ENCODE data around the gene C17orf67. TPM values are rescaled to one million over a fixed set of nuclear protein-coding genes. Genes with fewer than 3 reads are reported as not detected.
"Not testable (repeated sequence)": the region's sequence is repeated elsewhere in the genome, so short reads cannot be mapped to it uniquely, and the experiment has no call there.

Gene C17orf67
- total RNA-seq, 1 donor from 2014 or later = 1.3 TPM

DNA sequence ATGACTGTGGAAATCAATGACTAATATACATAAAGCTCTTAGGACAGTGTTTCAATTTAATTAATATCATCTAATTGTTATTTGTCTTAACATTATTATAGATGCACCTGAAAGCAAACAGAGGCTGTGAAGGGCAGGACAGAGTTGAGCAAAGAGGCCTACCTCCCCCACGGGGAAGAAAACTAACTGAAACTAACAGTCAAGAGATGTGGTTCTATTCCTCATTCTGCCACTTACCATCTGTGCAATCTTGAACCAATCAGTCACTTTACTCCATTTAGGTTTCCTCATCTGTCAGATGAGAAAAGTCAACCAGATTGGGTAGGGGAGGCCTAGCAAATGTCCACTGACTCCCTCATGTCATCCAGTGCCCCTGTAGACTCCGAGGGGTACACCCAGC, 59.1 kb downstream of the C17orf67 start:
- no peak for DNase-seq (ENCODE audit: low read depth, low spot score)

DNA sequence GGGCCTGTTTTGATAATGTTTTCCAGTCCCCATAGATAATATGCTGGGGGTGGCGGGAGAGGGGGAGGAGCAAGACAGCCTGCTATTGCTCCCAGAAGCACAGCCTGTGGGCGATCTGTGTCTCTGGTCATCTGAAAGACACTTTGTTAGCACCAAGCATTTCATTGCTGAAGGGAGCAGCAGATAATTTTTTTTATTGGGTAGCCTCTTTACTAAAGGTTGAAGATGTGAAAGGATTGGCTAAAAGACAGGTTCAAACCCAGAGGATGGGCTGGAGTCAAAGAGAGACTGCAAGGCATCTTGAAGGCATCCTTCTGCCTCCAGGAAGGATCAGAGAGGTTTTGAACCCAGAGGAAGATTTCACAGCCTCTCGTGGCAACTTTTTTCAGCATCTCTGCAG, 60.6 kb downstream of the C17orf67 start:
- no peak for DNase-seq (ENCODE audit: low read depth, low spot score)

DNA sequence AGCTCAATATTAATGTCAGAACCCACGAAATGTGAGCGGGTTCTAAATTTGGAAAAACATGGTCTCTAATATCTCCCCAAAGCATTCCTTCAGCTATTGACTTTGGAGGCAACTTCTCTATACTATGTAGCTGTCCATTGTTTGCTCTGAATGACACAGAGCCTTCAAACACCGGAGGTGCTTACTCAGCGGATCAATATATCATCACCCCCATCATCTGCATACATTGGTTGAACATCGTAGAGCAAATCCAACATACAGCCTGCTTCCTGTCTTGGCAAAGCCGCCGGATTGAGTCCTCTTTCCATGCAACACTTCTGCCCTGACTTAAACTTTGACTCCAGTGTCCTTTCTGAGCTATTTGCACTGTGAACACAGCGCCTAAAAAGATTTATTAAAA, 61.3 kb downstream of the C17orf67 start:
- DNase-seq (ENCODE audit: low read depth, low spot score) = no peak

DNA sequence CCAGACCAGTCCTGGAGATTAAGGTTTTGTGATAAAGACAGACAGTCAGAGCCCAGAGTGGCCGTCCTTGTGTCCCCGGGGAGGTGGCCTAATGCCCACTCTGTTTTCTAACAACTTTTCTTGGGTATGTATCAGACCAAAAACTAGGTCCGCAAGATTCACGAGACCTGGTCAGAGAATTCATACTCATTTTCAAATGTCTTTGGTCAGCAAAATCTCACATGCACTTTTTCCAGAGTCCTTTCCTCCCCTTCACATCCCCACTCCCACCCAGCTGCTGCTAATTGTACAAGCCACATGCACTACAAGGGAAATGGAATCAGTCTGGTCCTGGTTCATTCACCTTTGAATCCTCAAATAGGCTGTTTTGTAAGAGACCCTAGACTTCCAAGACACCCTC, 61.7 kb downstream of the C17orf67 start:
- DNase-seq (ENCODE audit: low read depth, low spot score) = no peak

GRCh38 chr17:56771563-56771962, 62.2 kb downstream of the C17orf67 start:
- DNase-seq (ENCODE audit: low read depth, low spot score) = no peak

DNA sequence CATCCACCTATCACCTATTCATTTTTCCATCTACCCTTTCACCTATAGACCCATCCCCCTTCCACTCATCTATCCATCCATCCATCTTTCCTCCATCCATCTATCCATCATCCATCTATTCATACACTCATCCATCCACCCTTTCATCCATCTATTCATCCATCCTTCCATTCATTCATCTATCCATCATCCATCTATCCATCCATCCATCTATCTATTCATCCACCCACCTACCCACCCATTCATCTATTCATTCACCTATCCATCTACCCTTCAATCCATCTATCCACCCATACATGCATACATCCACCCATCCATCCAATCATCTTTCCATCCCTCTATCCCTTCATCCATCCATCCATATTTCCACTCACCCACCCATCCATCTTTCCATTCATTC, 63.3 kb downstream of the C17orf67 start:
- no peak for DNase-seq (ENCODE audit: low read depth, low spot score)

- no peak for DNase-seq (ENCODE audit: low read depth, low spot score)
Observed at GRCh38 chr17:56765449-56765848, 68.3 kb downstream of the C17orf67 start.

DNA sequence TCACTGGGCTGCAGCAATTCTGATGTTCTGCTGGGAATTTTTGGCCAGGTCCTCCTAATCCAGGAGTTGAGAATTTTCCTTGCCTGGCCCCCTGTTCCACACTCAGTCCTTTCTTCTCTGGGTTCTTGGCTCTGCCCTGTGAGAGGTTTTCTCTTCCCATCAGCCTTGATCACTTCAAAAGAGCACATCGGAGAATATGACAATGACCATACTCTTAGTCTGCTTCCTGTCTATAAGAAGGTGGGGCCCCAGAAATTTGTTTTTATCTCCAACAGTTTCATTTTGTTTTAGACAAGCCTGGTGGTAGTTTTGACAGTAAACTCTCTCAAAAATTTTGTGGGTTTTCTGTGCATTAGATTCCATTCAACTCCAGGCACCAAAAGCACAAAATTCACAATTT, 70.7 kb downstream of the C17orf67 start:
- no peak for DNase-seq (ENCODE audit: low read depth, low spot score)

DNA sequence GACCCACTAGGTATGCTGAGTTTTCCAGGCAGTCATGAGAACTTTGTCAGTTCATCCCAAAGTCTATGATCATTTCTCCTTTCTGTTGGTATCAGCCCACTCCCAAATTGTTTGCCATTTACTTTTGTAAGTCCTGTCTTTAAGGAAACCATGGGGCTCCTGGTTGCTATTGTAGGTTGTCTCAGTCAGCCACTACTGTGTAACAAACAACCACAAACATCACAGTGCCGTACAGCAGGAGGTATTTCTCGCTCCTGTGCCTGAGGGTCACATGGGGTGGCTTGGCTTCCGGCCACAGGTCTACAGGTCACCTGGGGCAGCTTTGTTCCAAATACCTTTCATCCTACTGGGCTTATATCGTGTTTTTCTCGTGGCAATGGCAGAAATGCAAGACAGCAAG, 71.6 kb downstream of the C17orf67 start:
- DNase-seq (ENCODE audit: low read depth, low spot score) = no peak

GRCh38 chr17:56761387-56761786, 72.3 kb downstream of the C17orf67 start:
- DNase-seq (ENCODE audit: low read depth, low spot score) = no peak

DNA sequence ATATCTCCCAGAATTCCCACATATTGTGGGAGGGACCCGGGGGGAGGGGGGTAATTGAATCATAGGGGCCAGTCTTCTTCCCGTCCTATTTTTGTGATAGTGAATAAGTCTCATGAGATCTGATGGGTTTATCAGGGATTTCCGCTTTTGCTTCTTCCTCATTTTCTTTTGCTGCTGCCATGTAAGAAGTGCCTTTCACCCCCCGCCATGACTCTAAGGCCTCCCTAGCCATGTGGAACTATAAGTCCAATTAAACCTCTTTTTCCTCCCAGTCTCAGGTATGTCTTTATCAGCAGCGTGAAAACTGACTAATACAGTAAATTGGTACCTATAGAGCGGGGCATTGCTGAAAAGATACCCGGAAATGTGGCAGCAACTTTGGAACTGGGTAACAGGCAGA, 76.1 kb downstream of the C17orf67 start:
- DNase-seq (ENCODE audit: low read depth, low spot score) = not testable (repeated sequence)

DNA sequence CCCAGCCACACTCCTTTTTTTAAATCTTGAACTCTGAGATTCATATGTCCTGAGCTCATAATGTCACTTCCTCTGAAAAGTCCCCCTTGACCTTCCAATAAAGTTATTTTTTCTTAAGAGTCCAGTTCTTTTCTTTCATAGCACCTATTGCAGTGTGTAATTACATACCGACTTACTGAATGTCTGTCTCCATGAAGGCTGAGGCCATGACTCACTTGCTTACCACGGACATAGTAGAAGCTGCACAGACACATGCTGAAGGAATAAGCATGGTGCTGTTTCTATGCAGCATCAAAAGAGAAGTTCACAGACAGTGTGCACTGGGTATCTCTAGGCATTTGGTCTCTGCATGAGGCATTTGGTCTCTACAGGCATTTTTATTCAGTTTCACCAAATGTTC, 77.2 kb downstream of the C17orf67 start:
- peak; percentile 24 for DNase-seq (ENCODE audit: low read depth, low spot score)

GRCh38 chr17:56755310-56755709, 78.4 kb downstream of the C17orf67 start:
- no peak for DNase-seq (ENCODE audit: low read depth, low spot score)

- peak; percentile 22 for DNase-seq (ENCODE audit: low read depth, low spot score)
Observed at GRCh38 chr17:56754523-56755208, 79.1 kb downstream of the C17orf67 start.

- peak; percentile 10 for DNase-seq (ENCODE audit: low read depth, low spot score)
Observed at GRCh38 chr17:56752263-56752836, 81.4 kb downstream of the C17orf67 start.

DNA sequence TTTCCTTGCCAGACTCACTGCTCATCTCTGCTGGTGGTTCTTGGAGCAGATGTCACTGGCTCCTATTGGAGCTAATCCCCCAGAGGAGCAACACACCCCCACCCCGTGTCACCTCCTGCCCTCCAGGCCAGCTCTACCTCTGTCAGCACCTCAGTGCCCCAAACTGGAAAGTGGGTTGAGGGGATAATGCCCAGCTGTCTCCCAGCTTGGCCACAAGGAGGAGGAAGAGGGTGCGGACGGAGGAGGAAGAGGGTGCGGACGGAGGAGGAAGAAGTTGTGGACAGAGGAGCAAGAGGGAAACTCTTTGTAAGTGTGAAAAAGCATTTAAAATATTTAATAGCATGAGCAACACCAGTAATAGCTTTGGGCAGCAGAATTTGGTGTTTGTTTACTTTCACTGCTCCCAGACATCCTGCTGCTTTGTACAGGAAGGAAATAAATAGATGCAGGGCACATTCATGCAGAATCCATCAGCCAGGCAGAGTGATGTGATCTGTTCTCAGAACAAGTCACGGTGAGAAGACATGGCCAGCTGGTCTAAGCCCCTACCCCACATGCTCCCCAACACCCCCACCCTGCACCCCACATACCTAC, 82.5 kb downstream of the C17orf67 start:
- DNase-seq (ENCODE audit: low read depth, low spot score) = peak; percentile 19

DNA sequence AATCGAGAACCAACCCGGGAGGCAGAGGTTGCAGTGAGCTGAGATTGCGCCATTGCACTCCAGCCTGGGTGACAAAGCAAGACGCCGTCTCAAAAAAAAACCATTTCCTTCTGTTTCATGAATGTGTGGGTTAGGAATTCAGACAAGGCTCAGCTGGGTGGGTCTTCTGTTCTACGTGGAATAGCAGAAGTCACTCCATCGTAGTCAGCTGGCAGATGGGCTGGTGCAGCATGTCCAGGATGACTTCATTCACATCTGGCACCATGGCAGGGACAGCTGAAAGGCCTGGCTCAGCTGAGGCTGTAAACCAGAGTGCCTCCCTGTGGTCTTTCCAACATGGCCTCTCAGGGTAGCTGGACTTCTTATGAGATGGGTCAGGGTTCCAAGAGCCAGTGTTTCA, 89.0 kb downstream of the C17orf67 start:
- DNase-seq (ENCODE audit: low read depth, low spot score) = no peak

DNA sequence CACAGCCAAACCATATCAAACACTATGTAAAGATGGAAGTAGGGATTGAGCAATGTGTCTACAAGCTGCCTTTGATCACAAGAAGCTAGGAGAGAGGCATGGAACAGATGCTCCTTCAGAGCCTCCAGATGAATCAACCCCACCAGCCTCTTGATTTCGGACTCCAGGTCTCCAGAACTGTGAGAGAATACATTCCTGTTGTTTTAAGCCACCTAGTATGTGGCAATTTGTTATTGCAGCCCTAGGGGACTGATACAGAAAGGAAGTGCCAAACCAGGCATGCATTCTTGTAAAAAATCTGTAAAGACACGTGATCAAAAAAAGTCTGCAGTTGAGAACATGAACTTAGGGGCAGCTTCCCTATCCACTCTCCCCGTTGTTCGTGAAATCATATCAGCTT, 91.1 kb downstream of the C17orf67 start:
- DNase-seq (ENCODE audit: low read depth, low spot score) = no peak

Other genes with a start within 250 kb of the C17orf67 start
- gene NOG, start 240.2 kb downstream of the C17orf67 start, total RNA-seq = 0.92 and 4.4 TPM in 2 replicates
- 6.9 and 12.3 TPM in 2 replicates for gene DGKE, start 231 bp upstream of the C17orf67 start, total RNA-seq
- gene TRIM25, start 80.1 kb upstream of the C17orf67 start, total RNA-seq = 27.5 and 32.9 TPM in 2 replicates
- gene COIL, start 127.1 kb upstream of the C17orf67 start, total RNA-seq = 14.7 and 18.9 TPM in 2 replicates
- gene SCPEP1, start 144.2 kb upstream of the C17orf67 start, total RNA-seq = 32.6 and 60.6 TPM in 2 replicates